Measurements from ENCODE around the gene PRTG. TPM values are rescaled to one million over a fixed set of nuclear protein-coding genes. Genes with fewer than 3 reads are reported as not detected.
"Not testable (repeated sequence)": the region's sequence is repeated elsewhere in the genome, so short reads cannot be mapped to it uniquely, and the experiment has no call there.

PRTG gene
- total RNA-seq, 1 donor from 2014 or later: 0.56 TPM

DNA sequence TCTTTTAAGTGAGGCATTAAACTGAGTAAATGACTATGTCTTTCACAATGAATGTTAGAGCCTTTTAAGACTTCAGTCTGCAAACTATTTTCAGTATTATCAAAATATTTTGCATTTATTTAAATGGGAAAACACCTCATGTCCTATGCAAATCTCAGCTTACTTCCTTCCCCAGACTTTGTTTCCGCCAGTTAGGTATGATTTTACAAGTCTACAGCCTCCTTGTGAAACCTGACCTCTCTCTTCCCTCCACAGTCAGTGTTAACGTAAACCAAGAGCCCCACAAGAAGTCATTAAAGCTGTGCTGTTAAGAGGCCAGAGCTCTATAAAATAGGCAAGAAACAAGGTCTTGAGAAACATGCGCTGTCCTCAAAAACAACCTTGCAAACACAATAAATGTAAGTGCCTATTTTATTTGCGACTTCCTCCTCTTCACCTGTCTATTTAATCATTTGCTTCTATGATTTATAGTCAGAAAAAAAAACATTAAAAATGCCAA is 48.3 kb downstream of the PRTG start:
- no peak for ATAC-seq

DNA sequence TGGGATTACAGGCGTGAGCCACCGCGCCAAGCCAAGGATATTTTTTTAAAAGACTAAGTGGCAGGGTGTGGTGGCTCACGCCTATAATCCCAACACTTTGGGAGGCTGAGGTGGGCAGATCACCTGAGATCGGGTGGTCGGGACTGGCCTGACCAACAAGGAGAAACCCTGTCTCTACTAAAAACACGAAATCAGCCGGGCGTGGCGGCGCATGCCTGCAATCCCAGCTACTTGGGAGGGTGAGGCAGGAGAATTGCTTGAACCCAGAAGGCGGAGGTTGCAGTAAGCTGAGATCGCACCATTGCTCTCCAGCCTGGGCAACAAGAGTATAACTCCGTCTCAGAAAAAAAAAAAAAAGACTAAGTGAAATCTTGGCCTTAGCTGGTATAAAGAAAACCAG is 49.8 kb downstream of the PRTG start:
- ATAC-seq: not testable (repeated sequence)

DNA sequence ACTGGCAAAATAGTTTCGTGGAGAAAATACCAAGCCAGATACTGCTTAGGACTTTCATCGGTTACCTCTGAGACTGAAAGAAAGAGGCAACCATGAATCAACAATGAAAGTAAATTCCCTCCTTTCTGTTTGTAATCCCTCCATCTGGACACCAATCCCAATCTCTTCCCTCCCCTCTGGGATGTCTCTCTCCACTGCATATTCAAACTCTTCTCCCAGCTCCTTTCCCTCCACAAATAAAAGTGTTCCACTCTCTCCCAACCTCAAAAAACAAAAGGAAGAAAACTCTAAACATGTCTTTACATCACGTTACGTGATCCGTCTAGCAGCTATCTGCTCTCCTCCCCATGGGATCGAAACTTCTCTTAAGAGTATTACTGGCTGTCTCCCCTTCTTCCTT is 55.2 kb downstream of the PRTG start:
- no peak for ATAC-seq

DNA sequence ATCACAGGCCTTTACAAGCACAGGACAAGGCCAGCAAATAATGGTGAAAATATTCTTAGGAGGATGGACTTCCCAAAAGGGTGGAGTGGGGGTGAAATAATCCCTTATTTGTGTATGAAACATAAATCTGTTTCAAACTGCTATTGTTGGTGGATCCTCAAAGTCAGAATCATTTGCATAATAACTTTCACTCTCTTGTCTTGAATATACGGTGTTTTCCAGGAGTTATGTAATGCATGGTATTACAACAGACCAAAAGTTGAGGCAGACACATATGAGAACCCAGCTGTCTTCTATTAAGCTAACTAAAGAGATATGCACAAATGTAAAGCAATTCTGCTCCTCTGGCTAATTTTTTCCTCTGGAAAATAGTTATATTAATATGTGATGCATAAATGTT is 57.7 kb downstream of the PRTG start:
- no peak for ATAC-seq

DNA sequence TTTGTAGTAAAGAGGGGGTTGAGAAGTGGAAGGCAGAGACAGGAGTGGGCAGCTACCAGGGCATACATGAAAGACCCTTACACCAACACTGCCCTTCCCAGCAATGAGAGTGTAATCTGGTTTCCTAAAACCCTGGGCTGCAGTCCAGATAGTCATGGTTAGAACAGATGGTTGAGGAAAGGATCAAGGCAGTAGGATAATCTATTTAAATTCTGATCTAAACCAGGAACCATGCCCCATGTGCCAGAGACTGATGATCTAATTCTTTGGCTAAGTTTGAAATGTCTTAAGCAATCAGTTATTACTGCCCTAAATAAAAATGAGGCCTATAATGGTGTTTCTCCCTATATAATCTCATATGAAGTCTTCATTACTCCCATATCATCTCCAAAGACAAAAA is 59.6 kb downstream of the PRTG start:
- no peak for ATAC-seq

DNA sequence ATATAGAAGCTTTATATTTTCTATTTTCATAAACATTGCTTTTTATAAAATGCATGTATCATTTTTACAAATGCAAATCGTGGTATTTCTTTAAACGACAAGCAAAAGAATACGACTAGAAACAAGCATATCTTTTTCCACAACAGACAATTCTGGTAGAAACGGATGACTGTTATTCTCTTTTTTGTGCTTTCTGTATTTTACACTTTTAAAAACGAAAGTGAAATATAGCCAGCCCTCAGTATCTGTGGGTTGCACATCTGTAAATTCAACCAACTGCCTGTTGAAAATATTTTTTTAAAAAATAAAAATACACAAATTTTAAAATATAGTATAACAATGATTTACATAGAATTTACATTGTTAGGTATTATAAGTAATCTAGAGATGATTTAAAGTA is 61.3 kb downstream of the PRTG start:
- no peak for ATAC-seq

DNA sequence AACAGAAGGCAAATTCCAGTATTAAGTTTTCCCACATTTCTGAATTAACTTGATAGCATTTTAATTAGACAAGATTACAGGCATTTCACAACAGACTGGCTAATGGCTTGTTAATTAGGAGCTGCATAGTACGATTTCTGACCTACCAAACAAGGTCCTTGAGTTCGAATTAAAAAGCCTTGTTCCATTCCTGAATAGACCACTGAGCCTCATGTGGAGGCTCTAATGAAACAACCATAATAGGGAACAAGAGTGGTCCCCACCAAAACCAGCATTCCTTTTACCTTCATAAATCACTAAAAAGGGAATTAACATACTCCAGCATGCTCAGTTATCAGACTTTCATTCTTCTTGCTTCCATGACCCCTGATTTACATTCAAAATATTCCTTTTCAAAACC is 66.4 kb downstream of the PRTG start:
- ATAC-seq: no peak

DNA sequence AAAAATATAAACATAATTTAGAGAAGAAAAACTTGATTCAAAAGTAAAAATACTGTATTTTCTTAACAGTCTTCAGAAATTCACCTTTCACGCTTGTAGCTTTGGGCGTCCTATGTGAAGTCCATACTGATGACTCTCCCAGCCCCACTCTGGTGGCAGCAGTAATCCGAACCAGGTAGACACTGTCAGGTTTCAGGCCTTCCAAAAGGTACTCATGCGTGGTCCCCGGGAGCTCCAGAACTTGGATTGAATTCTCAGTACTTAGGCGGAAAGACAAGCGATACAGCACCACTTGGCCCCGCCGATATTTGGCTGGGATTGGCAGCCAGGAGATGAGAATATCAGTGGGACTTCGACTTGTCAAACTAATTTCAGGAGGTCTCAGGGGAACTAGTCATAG is 69.7 kb downstream of the PRTG start:
- ATAC-seq: no peak

DNA sequence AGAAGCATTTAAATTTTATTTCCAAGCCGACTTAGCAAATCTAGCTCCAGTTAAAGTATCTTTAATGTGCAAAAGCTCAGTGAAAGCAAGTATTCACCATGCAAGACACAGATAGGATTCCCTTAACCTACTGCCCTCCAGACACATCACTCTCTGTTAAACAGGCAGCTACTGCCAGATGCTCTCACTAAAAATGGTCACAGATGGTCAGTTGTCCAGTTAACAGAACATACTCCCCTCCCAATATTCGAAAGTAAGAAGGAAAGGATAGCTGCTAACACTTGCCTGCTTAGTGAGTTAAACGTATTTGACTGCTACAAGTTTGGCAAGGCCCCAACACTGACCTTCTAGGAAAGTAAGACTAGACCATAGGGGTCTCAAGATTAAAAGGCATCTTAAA is 73.7 kb downstream of the PRTG start:
- ATAC-seq: no peak

DNA sequence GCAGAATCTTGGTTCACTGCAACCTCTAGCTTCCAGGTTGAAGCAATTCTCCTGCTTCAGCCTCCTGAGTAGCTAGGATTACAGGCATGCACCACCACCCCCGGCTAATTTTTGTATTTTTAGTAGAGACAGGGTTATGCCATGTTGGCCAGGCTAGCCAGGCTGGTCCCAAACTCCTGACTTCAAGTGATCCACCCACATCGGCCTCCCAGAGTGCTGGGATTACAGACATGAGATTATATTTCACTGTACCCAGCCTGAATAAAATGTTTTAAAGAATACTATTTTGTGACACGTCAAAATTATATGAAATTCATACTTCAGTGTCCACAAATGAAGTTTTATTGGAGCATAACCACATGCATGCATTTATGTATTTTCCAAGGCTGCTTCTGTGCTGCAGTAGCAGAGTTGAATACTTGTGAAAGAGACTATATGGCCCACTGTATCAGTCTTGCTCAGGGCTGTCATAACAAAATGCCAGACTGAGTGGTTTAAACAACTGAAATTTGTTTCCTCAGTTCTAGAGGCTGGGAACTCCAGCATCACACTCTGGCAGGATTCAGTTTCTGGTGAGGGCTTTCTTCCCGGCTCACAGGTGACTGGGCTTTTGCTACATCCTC is 77.2 kb downstream of the PRTG start:
- no peak for ATAC-seq

DNA sequence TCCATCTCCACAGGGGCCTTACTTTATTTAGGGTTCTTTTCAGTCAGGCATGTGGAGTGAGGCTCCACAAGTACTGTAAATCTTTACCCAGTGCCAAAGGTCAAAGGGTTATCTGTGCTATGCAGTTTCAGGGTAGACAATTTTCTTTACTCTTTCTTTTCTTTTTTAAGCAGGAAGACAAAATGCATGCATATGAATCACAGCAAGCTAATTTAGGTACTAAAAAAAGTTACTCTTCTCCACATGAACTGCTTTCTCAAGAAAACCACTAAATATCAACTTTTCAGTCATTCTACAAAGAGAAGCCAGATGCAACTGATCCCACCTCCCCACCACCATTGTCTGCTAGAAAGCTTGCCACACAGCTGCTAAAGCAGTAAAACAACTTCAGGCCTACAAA is 81.5 kb downstream of the PRTG start:
- ATAC-seq: no peak

DNA sequence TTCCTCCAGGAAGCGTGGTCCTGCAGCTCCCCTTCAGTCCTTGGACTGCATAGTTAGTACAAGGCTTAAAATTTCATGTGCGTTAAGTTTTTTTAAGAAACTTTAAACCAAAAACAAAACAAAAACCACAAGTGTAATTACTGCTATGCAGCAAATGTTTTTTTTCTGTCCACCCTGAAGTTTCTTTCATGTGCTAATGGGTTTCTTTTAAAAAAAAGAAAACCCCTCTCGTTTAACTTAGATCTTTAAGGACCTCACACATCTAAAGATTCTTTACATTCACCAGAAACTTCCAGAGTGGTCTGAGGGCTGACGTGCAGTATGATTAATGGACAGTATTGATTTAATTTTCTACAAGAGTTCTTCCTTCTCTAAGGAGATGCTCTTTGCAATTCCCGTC is 82.8 kb downstream of the PRTG start:
- no peak for ATAC-seq

DNA sequence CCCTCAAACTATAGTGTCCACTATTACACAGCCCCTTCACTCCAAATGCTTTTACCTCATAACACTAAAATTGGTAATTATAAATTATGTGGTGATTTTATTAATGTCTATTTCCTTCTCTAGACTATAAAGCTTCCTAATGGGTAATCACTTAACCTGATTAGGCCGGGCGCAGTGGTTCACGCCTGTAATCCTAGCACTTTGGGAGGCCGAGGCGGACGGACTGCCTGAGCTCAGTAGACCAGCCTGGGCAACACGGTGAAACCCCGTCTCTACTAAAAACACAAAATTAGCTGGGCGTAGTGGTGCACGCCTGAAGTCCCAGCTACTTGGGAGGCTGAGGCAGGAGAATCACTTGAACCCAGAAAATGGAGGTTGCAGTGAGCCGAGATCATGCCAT is 83.5 kb downstream of the PRTG start:
- ATAC-seq: no peak

DNA sequence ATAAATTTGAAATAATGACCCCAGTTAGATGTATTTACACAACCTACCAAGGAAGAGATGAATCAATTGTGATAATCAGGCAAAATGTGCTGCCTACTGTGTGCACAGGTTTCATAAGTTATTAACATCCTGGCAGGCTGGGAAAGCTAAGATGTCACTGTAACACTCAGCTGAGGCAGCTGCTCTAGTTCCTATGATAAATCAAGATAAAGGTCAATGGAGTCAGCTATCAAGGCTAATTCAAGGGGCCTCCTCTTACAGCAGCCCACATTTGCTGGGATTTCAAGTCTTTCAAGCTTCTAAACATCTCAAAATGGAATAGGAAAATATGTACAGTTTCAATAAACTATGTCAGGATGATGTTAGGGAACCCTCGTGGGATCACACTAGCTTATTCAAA is 84.1 kb downstream of the PRTG start:
- ATAC-seq: no peak

DNA sequence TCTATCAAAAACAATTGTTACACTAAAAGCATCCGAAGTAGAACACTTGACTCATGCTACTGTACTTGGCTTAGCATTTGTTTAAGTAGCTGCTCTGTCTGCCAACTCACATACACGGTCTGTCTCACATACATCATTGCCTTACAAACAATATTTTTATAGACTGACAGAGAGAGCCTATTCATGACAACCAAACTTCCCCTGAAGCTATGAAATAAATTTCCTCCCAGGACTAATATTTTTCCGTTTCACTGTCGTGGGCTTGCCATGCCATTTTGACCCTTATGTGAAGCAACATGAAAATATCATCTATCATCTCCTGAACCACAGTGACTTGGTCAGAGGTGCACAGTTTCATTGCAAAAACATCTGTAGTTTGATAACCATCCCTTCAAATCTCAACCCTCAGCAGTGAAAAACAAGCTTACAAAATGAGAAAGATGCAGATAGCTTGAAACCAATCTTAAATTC is 88.4 kb downstream of the PRTG start:
- ATAC-seq: no peak

DNA sequence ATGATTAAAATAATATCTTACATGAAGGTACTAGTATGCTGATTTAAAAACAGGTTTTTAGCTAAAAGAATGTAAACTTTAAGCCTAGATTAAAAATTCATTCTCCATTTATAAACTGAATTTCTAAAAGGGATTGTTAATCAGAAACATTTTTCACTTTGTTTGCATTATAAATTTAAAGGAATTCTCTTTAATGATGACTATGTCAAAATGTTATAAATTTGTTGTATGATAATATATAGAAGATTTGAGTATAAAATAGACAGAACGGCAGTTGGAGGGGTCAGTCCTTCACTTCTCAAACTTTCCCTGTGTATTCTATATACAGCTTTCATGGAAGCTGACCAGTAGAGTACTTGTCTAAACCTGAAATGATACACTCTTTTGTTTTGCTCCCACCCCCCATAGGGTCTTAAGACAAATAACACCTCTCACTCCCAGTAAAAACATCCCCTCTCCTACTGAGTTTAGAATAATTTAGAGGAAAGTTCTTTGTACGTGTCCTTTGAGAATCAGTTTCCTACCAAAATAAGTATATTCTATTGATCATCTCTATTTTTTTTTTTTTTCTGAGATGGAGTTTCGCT is 90.0 kb downstream of the PRTG start:
- ATAC-seq: no peak

DNA sequence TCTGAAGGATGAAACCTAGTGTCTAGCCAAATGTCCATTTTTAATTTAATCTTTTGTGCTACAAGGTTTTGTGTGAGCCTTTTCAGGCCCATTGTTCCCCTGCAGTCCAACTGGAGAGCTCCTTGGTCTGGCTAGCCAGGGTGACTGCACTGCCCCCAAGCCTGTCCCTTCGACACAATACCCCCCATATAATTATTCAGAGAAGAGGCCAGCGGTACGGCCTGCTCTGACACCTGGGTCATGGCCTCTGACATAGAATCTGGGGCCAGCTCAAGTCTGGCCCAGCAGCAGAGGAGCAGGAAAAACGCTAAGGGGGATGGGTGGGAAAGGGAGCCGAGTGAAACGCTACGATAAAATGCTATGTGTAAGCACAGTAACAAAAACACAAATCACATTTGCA is 90.6 kb downstream of the PRTG start:
- no peak for ATAC-seq

DNA sequence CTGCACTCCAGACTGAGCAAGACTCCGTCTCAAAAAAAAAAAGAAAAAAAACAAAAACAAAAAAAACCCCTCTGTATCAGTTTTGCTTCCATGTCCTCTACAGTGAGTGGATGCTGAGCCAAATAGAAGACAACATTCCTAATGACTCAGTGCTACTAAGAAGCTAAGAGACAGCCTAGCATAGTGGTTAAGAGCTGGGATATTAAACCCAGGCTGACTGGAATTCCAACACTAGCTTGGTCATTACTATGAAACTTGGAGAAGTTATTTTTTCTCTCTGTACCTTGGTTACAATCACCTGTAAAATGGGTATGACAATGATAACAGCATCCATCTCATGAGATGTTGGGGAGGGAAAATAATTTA is 93.9 kb downstream of the PRTG start:
- ATAC-seq: no peak

DNA sequence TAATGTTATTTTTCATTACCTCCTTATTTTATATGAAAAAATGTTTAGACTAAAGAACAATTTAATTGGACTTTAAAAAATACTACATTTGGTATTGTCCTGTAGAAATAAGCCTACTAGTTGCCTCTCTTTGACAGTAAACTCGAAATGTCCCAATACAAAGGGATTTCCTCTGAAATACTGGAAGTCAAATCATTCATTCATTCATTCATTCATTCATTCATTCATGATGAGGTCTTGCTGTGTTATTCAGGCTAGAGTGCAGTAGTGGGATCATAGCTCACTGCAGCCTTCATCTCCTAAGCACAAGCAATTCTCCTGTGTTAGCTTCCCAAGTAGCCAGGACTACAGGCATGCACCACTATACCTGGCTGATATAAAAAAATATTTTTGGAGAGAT is 104.2 kb downstream of the PRTG start:
- no peak for ATAC-seq

DNA sequence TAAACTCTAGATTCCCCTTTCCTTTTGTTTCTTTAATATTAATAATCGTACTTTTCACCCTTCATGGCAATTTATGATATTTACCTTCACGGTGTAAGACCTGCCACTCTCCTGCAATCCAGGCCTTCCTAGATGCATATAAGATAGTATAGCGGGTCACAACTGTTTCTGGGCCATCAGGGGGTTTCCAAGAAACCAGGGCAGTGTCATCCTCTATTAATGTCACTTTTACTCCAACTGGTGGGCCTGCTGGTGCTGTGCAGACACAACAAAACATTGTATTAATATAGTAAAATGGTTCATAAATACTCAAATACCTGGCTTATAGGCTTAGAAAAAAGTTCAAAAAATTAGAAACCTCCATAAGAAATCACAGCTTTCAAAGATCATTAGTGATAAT is 105.9 kb downstream of the PRTG start:
- ATAC-seq: no peak

DNA sequence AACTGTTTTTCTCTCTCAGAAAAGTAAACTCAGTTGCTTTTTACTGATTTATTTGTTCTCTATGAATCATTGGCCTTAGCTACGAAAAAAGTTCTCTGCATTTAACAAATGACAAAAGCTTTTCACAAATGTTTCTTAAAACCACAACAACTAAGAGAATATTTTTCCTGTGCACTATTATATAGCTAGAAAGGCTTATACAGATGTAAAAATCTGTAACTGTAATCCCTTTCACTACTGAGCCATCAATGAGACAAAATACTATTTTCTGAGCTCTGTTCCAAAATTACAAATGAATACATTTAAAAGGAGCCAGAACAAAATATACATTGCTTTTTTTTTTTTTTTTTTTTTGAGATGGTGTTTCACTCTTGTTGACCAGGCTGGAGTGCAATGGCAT is 109.2 kb downstream of the PRTG start:
- no peak for ATAC-seq

DNA sequence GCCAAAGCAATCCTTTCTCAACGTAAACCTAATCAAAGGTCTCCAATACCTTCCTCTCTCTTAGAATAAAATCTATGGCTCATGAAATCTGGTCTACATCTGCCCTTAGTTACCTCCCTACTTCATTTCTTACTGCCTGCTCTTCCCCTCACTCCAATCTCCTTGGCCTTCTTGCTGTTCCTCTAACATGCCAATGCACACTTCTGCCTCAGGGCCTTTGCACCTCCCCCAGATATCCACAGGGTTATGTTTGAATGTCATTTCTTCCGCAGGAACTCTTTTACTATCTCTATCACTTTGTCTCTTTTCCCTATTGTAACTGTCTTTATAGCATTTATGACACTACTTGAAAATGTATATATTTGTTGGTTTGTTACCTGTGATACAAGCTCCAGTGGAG is 110.5 kb downstream of the PRTG start:
- ATAC-seq: no peak

DNA sequence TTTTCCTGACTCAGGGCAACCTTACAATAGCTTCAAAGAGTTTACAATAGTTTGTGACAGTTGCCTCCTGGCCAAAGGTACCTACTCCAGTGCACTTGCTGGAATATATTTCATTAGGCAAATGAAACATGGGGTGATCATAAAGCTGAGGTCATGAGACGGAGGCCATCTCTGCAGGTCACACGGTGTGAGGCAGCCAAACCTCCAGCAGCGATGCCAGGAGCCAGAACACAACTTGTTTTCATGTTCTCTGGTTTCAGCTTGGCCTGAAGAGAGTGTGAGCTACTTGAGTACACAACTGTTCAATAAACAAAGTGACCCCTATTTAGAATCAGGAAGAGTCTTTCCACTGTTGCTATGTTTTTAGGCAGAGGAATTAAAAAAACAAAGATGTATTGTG is 112.1 kb downstream of the PRTG start:
- no peak for ATAC-seq

DNA sequence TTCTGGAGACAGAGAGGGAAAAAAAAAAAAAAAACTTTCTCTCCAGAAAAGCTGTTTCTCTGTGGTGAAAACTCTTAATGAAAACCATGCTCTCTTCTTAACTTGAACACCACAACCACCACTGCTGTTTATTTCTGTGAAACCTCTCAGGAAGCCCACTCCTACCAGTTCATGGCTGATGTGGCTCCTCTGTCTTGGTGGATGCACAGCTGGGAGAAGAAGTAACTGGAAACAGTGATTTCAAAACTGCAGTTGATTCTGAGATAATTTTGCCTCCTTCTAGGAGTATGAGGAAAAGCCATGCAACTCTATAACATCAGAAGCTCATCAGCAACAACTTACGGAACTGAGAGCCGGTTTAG is 114.6 kb downstream of the PRTG start:
- no peak for ATAC-seq

DNA sequence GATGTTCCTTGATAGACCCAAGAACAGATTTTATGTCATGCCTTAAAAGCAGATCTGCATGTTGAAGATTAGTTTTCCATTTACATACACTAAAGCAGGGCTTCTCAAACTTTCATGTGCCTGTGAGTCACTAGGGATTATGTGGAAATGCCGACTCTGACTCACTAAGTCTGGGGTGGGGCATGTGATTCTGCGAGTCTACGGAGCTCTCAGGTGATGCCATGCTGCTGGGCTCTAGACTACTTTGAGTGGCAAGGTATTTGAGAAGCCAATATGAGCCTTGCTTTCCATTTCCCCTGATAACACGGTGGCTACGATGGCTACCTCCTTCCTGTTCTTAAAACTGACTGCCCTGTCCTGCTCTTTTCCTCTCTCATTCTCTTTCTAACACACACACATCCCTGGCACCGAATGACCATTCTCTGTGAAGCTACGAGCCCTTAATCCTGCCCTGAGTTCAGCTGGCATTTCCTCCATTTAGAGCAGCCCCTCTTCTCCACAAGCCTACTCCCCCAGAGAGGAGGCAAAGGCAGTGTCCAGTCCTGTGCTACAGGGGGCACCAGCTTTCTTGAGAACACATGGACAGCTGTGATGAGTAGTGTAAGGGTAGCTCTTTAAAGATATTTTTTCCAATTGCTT is 115.1 kb downstream of the PRTG start:
- peak; percentile 100 for ATAC-seq

Data from esophagus mucosa (tissue), 1 donor.